BLaER1 treated with 17β-estradiol and CSF1 and Interleukin-3, amounts not matched to agents 10 nM and 100 nM (cell line): ENCODE results near the gene FBXL16.
A peak's percentile ranks its signal among the peaks of the same experiment; 100 is the strongest.

ENCODE experiments used
- H3K27ac ChIP-seq, 11 experiments: shearing (Covaris generic); formaldehyde crosslinking; 2 replicates each; pipeline ENCODE4 v1.8.1; 2022
- H3K27me3 ChIP-seq, 11 experiments: shearing (Covaris generic); formaldehyde crosslinking; 2 replicates each; pipeline ENCODE4 v1.8.1; 2022
- H3K36me3 ChIP-seq, 11 experiments: shearing (Covaris generic); formaldehyde crosslinking; 2 replicates each; pipeline ENCODE4 v1.8.1; 2022
- H3K4me1 ChIP-seq, 10 experiments: shearing (Covaris generic); formaldehyde crosslinking; 2 replicates each; pipeline ENCODE4 v1.8.1; 2022
- H3K4me2 ChIP-seq, 11 experiments: shearing (Covaris generic); formaldehyde crosslinking; 2 replicates each; pipeline ENCODE4 v1.8.1; 2022
- H3K4me3 ChIP-seq, 10 experiments: shearing (Covaris generic); formaldehyde crosslinking; 2 replicates each; pipeline ENCODE4 v1.8.1; 2022
- H3K9ac ChIP-seq, 11 experiments: shearing (Covaris generic); formaldehyde crosslinking; 2 replicates each; pipeline ENCODE4 v1.8.1; 2022
- H3K9me3 ChIP-seq, 11 experiments: shearing (Covaris generic); formaldehyde crosslinking; replicated peaks in 1 of 11; 2 replicates each; pipeline ENCODE4 v1.8.1; 2022
- H4K20me1 ChIP-seq, 11 experiments: shearing (Covaris generic); formaldehyde crosslinking; 2 replicates each; pipeline ENCODE4 v1.8.1; 2022
- Cebpa-rat ChIP-seq, 11 experiments: shearing (Covaris generic); IDR thresholded peaks; 2 replicates each; pipeline ENCODE4 v1.8.1; 2022

Gene FBXL16

GRCh38 chr16:722835-723633, 17.4 kb upstream of the FBXL16 start:
- H3K9ac ChIP-seq: peak overlapping the region in 4 of 11 experiments; percentile 19 to 48 (median 30); a peak in 6 of 22 replicates
- H3K4me2 ChIP-seq: peak overlapping the region; percentile 28 to 100 (median 100); a peak in 21 of 22 replicates
- TF ChIP-seq Cebpa-rat (IDR thresholded peaks at IDR 0.05): no peak

GRCh38 chr16:721765-722540, 16.4 kb upstream of the FBXL16 start:
- Histone ChIP-seq H4K20me1 (peaks cover 32 to 93% (median 72%) of the 10 kb centered on the region in 11 experiments; a peak in 21 of 22 replicates), H3K4me3 (peak overlapping the region; percentile 67 to 80 (median 73)), H3K27me3 (peaks cover 0 to 58% (median 2%) of the 10 kb centered on the region in 11 experiments; a peak in 13 of 22 replicates), H3K9ac (peak overlapping the region; percentile 73 to 87 (median 81); a peak in 20 of 22 replicates), H3K27ac (peak overlapping the region in 6 of 11 experiments; percentile 79 to 86 (median 83); a peak in 9 of 22 replicates), H3K9me3 (no peaks in the 10 kb centered on the region), H3K36me3 (0 out of 22 replicates have a peak, but pooled peaks cover 0 to 6% (median 0%) of the 10 kb centered on the region in 11 experiments), H3K4me1 (peaks cover 56 to 97% (median 94%) of the 10 kb centered on the region in 10 experiments), H3K4me2 (peak overlapping the region; percentile 96 to 100 (median 100))
- no peak for TF ChIP-seq Cebpa-rat (IDR thresholded peaks at IDR 0.05)

More at GRCh38 chr16:722835-723633, 17.4 kb upstream of the FBXL16 start:
- H3K27ac ChIP-seq: no peak overlapping the region
- H3K36me3 ChIP-seq: 0 out of 22 replicates have a peak, but pooled peaks cover 0 to 6% (median 0%) of the 10 kb centered on the region in 11 experiments
- H3K9me3 ChIP-seq: no peaks in the 10 kb centered on the region
- H3K27me3 ChIP-seq: peaks cover 0 to 48% (median 0%) of the 10 kb centered on the region in 11 experiments; a peak in 7 of 22 replicates
- H3K4me1 ChIP-seq: peaks cover 49 to 94% (median 90%) of the 10 kb centered on the region in 10 experiments
- peaks cover 32 to 83% (median 67%) of the 10 kb centered on the region in 11 experiments; a peak in 21 of 22 replicates for H4K20me1 ChIP-seq
- no peak overlapping the region for H3K4me3 ChIP-seq

GRCh38 chr16:720990-721764, 15.6 kb upstream of the FBXL16 start, which contains the start of gene ANTKMT:
Gene ANTKMT, plus strand, starts transcription at chr16:721146. Its CDS starts 129 bp downstream, at chr16:721275.
- Histone ChIP-seq H3K9ac (peak within 1 kb of the TSS; percentile 73 to 87 (median 81)), H3K27ac (peak within 1 kb of the TSS; percentile 20 to 86 (median 79); a peak in 21 of 22 replicates), H4K20me1 (peaks cover 32 to 96% (median 76%) of the 10 kb centered on the region in 11 experiments; a peak in 21 of 22 replicates), H3K4me2 (peak within 1 kb of the TSS; percentile 96 to 100 (median 100)), H3K9me3 (no peaks in the 10 kb centered on the region), H3K27me3 (peaks cover 5 to 61% (median 10%) of the 10 kb centered on the region in 11 experiments), H3K36me3 (0 out of 22 replicates have a peak, but pooled peaks cover 0 to 6% (median 0%) of the 10 kb centered on the region in 11 experiments), H3K4me1 (peaks cover 58 to 99% (median 96%) of the 10 kb centered on the region in 10 experiments), H3K4me3 (peak within 1 kb of the TSS; percentile 67 to 80 (median 73))
- TF ChIP-seq Cebpa-rat (IDR thresholded peaks at IDR 0.05): no peak

- Histone ChIP-seq H3K9ac (peak overlapping the region; percentile 73 to 87 (median 81)), H3K4me1 (peaks cover 64 to 99% (median 96%) of the 10 kb centered on the region in 10 experiments), H3K36me3 (0 out of 22 replicates have a peak, but pooled peaks cover 0 to 6% (median 0%) of the 10 kb centered on the region in 11 experiments), H3K27me3 (peaks cover 11 to 61% (median 17%) of the 10 kb centered on the region in 11 experiments), H3K4me2 (peak overlapping the region; percentile 96 to 100 (median 100)), H3K4me3 (peak overlapping the region; percentile 67 to 80 (median 73)), H4K20me1 (peaks cover 32 to 96% (median 77%) of the 10 kb centered on the region in 11 experiments; a peak in 21 of 22 replicates), H3K9me3 (no peaks in the 10 kb centered on the region), H3K27ac (peak overlapping the region; percentile 20 to 86 (median 79); a peak in 21 of 22 replicates)
- TF ChIP-seq Cebpa-rat (IDR thresholded peaks at IDR 0.05): no peak
These were observed 14.9 kb upstream of the FBXL16 start for GRCh38 chr16:720447-720989.

- H3K4me1 ChIP-seq: peaks cover 68 to 97% (median 95%) of the 10 kb centered on the region in 10 experiments
- peak overlapping the region in 9 of 11 experiments; percentile 67 to 86 (median 79); a peak in 16 of 22 replicates for H3K27ac ChIP-seq
- peaks cover 16 to 61% (median 22%) of the 10 kb centered on the region in 11 experiments for H3K27me3 ChIP-seq
- H4K20me1 ChIP-seq: peaks cover 32 to 95% (median 73%) of the 10 kb centered on the region in 11 experiments; a peak in 21 of 22 replicates
- H3K4me2 ChIP-seq: peak overlapping the region; percentile 96 to 100 (median 100)
- no peaks in the 10 kb centered on the region for H3K9me3 ChIP-seq
- H3K9ac ChIP-seq: peak overlapping the region; percentile 73 to 87 (median 81); a peak in 21 of 22 replicates
- H3K36me3 ChIP-seq: 0 out of 22 replicates have a peak, but pooled peaks cover 0 to 6% (median 0%) of the 10 kb centered on the region in 11 experiments
- no peak for TF ChIP-seq Cebpa-rat (IDR thresholded peaks at IDR 0.05)
- peak overlapping the region; percentile 67 to 80 (median 73) for H3K4me3 ChIP-seq
These were observed 14.3 kb upstream of the FBXL16 start for GRCh38 chr16:719815-720446.

GRCh38 chr16:718922-719321, 13.3 kb upstream of the FBXL16 start:
- H3K4me1 ChIP-seq: peaks cover 76 to 95% (median 93%) of the 10 kb centered on the region in 10 experiments
- H4K20me1 ChIP-seq: peaks cover 22 to 92% (median 65%) of the 10 kb centered on the region in 11 experiments; a peak in 21 of 22 replicates
- no peak overlapping the region; a peak in 2 of 20 replicates for H3K4me3 ChIP-seq
- H3K36me3 ChIP-seq: 0 out of 22 replicates have a peak, but pooled peaks cover 0 to 6% (median 0%) of the 10 kb centered on the region in 11 experiments
- H3K9me3 ChIP-seq: no peaks in the 10 kb centered on the region
- peak overlapping the region in 4 of 11 experiments; percentile 10 to 87 (median 68); a peak in 3 of 22 replicates for H3K9ac ChIP-seq
- H3K27me3 ChIP-seq: peaks cover 16 to 59% (median 30%) of the 10 kb centered on the region in 11 experiments
- no peak overlapping the region for H3K27ac ChIP-seq
- TF ChIP-seq Cebpa-rat (IDR thresholded peaks at IDR 0.05): no peak
- peak overlapping the region; percentile 40 to 100 (median 100); a peak in 21 of 22 replicates for H3K4me2 ChIP-seq
